Fibroblast of pulmonary artery (primary cell): ENCODE data around the gene KCNIP1.
A peak's percentile ranks its signal among the peaks of the same experiment; 100 is the strongest.

Source experiments
- DNase-seq: peaks from one replicate; pipeline ENCODE4 v3.0.0-alpha.2; 2010; ENCODE audit warnings: low read depth
- H3K4me3 ChIP-seq: replicated peaks from 2 replicates; pipeline ENCODE4 v1.5.1; 2011; ENCODE audit warnings: low read depth, mild to moderate bottlenecking, control low read depth, low read length, moderate library complexity
- TF ChIP-seq, protein P1 (sequence below): IDR thresholded peaks from 2 replicates; pipeline ENCODE4 v1.5.1; 2011; ENCODE audit warnings: mild to moderate bottlenecking, control low read depth, low read length, inconsistent platforms; ENCODE audit errors: missing control alignments

Gene KCNIP1

GRCh38 chr5:170611449-170612090 lies 107.8 kb downstream of the KCNIP1 start:
- no peak overlapping the region for H3K4me3 ChIP-seq
- TF ChIP-seq, protein P1, sequence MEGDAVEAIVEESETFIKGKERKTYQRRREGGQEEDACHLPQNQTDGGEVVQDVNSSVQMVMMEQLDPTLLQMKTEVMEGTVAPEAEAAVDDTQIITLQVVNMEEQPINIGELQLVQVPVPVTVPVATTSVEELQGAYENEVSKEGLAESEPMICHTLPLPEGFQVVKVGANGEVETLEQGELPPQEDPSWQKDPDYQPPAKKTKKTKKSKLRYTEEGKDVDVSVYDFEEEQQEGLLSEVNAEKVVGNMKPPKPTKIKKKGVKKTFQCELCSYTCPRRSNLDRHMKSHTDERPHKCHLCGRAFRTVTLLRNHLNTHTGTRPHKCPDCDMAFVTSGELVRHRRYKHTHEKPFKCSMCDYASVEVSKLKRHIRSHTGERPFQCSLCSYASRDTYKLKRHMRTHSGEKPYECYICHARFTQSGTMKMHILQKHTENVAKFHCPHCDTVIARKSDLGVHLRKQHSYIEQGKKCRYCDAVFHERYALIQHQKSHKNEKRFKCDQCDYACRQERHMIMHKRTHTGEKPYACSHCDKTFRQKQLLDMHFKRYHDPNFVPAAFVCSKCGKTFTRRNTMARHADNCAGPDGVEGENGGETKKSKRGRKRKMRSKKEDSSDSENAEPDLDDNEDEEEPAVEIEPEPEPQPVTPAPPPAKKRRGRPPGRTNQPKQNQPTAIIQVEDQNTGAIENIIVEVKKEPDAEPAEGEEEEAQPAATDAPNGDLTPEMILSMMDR = no peak
- DNase-seq = peak; percentile 18

- TF ChIP-seq, protein P1 = no peak
- no peak overlapping the region for H3K4me3 ChIP-seq
- DNase-seq = no peak
These were observed 108.4 kb downstream of the KCNIP1 start for GRCh38 chr5:170612256-170612678.

- no peak overlapping the region for H3K4me3 ChIP-seq
- DNase-seq = no peak
- TF ChIP-seq, protein P1 = no peak
These were observed 110.3 kb downstream of the KCNIP1 start for GRCh38 chr5:170614065-170614490.

DNA sequence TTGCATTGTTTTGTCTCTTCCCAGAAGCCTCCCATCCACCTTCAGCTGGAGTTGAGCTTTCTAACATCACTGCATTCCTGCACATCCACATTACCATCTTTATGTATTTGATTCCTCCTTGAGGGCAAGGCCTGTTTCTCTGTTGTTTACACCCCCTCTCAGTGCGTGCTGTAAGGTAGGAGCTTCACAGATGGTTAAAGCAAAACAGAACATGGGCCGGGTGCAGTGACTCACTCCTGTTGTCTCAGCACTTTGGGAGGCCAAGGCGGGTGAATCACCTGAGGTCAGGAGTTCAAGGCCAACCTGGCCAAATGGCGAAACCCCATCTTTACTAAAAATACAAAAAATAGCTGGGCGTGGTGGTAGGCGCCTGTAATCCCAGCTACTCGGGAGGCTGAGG lies 110.9 kb downstream of the KCNIP1 start:
- TF ChIP-seq, protein P1 = no peak
- DNase-seq = no peak
- no peak overlapping the region for H3K4me3 ChIP-seq

DNA sequence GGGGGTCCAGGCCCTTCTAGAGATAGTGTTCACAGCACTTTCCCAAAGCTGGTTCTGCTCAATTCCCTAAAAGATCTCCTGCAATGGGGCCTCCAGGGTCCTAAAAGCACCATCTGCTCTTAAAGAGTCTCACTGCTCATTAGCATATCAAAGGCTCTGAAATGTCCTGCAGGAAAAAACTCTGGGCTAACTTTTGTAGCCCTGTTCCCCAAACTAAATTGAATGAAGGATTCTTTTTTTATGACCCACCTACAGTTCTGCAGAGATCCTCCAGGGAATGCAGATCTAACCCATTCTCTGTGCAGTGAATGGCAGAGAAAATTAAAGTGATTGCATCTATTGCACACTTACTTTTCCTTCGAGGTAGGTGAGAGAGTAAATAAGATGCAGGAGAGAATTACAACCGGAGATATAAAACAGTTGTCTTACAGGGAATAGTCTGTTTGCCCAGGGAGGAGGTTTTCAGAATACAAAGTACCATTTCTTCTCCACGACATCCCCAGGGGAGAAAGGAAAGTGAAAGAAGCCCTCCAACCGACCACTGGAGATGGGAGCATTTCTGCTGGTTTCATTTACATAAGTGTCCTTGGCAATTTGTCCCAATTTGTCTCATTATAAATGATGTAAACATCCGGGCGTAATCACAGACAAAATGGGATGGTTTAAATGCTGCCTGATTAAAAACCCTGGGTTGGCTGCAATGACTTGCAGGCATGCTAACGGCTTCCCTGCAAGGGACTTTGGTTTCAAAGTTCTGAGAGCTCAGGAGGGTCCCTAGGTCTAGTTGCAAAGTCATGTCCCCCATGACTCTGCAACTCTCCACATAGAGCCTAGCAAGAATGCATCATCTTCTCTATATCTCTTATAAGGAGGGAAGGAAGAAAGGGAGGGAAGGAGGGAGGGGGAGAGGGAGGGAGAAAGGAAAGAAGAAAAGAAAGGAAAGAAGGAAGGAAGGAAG lies 114.0 kb downstream of the KCNIP1 start:
- DNase-seq = no peak
- no peak overlapping the region for H3K4me3 ChIP-seq
- TF ChIP-seq, protein P1 = no peak

- DNase-seq = no peak
- TF ChIP-seq, protein P1 = no peak
- H3K4me3 ChIP-seq = no peak overlapping the region
These were observed 116.0 kb downstream of the KCNIP1 start for GRCh38 chr5:170619869-170620268.
